GM03348 (cell line): ENCODE data around the gene PIGX.

Experiments
- DNase-seq: peaks from one replicate; pipeline ENCODE4 v3.0.0; 2012; ENCODE audit warnings: low spot score

PIGX gene

DNA sequence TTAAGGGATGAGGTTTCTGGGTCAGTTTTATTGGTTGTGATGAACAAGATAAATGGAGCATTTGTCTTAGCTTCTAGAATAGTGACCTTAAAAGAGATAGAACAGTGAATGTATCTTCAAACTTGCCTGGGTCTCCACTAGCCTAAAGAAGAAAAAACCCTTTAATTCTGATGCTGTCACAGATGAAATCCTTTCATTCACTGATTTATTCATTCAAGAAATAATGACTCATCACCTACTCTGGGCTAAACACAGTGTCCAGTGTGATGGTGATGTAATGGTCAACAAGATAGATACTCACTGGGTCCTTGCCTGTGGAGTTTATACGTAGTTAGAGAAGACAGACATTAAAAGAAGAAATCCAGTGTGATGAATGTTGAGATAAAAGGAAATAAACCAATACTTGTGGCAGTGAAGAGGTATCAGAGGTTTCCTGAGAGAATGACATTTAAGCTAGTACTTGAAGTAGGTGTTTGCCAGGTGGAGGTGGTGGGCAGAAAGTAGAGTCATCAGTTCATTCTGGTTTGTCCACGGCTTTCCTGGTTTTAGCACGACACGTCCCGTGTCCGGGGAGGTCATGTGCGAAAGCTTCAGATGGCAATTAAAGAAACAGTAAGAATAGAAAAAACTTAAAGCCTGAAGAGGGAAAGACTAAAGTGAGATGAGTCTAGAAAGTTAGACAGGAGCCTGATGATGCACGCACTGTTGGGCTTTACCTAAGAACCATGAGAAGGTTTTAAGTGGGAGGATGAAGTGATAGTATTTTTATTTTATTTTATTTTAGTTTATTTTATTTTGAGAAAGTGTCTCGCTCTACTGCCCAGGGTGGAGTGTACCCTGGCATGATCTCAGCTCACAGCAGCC is 45.9 kb downstream of the PIGX start:
- DNase-seq = no peak

DNA sequence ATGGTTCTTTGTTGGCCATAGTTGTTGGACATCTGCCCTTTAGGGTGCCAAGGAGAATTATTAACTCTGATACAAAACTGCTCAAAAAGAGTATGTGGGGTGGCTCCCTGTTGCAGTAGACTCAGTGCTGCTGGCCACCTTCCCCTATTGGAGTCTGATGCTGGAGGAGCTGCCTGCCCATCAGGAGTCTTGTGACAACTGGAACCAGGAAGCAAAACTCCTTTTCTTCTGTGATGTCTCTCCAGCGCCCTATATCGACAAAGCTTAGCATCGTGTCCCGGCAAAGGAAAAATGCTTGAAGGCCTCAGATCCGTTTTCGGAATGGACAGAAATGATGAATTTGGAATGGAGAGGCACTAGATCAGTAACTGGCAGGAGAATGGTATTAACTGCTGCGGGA is 51.0 kb downstream of the PIGX start:
- no peak for DNase-seq

- no peak for DNase-seq
Observed at GRCh38 chr3:196765454-196765853, 53.3 kb downstream of the PIGX start.

DNA sequence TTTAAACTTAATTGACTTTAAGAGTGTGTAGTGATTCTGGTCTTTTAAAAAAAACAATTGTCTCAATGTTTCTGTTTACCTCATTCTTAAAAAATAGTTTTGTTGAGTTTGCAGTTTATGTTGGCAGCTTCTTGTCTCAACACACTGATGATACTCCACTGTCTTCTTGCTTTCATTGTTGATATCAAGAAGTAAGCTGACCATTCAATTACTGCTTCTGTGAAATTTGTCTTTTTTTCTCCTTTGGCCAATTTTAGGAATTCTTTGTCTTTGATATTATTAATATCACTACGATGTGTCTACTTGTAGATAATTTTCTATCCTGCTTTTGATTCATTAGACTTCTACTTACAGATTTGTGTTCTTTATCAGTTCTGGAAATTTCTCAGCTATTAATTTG is 58.9 kb downstream of the PIGX start:
- DNase-seq = no peak

DNA sequence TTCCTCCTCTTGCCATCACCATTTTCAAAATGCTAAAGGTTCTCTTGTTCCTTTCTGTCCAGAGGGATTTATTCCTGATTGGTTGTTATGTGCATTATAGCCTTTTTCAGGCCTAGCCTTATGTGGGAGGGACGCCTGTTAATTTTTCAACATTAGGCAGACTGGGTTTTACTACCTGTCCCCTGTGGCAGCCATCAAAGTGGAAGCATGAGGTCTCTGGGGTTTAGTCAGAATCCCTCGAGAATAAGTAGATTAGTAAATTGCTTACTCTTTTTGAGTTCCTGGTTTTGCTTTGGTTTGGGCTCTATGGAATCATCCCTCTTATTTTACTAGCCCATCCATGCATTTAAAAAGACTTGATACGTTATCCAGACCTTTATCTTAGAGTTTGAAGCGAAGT is 59.9 kb downstream of the PIGX start:
- no peak for DNase-seq

DNA sequence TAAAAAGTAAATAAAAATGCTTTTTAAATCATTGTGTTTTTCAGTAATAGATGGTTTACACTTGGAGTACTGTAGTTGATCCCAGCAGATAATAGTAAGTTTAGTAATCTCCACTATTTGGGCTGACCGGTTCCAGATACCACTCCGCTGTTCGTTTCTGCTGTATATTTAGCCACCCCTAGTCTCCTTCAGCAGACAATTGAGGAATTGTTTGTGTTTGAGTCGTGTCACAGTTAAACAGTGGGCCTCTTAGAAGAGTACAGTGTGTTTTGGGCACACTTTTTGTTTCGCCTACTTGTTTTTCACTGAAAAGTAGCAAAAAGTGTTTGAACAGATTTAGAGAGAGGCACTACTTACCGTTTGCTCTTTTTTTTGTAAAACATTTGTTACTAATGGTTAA is 60.7 kb downstream of the PIGX start:
- no peak for DNase-seq

DNA sequence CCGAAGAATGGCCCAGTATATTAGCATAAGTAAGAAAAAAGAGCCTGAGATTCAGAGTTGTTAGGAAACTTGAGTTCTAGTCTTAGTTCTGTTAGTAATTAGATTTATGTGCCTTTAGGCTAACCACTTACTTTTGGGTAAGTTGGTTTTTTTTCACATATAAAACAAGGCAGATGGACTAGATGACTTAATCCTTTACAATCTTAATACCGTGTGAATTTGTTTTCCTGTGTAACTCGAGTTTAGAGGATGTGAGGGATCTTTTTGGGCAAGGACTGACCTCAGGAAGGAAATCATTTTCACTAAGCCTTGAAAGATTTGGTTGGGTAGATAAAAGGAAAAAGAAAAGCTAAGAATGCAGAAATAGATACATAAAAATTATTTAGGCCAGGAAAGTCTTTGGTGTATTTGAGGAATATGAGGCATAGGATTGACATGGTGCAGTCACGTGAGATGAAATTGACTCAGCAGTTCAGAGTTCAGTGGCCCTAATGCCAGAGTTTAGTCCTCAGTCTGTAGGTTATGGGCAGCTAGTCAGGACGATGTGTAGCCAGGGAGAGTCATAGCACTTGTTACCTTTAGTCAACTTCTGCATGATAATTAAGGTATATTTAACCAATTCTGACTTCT is 62.1 kb downstream of the PIGX start:
- DNase-seq = no peak

GRCh38 chr3:196774848-196775422 is 62.8 kb downstream of the PIGX start:
- no peak for DNase-seq

GRCh38 chr3:196775938-196776337 is 63.8 kb downstream of the PIGX start:
- no peak for DNase-seq

- no peak for DNase-seq
Observed at GRCh38 chr3:196777836-196778235, 65.7 kb downstream of the PIGX start.

GRCh38 chr3:196778755-196779154 is 66.6 kb downstream of the PIGX start:
- peak; percentile 56 for DNase-seq

DNA sequence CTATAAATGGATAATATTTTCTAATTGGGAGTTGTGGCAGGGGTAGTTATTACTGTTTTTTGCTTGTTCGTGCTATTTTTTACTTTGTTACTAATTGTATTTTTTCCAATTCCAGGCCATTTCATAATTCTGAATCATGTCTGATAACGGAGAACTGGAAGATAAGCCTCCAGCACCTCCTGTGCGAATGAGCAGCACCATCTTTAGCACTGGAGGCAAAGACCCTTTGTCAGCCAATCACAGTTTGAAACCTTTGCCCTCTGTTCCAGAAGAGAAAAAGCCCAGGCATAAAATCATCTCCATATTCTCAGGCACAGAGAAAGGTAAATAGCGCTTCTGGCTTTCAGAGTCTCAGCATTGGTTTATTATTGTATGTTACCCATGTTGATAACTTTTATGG is 70.3 kb downstream of the PIGX start:
- no peak for DNase-seq
